ENCODE data around the gene PPP4R2. TPM values are rescaled to one million over a fixed set of nuclear protein-coding genes. Genes with fewer than 3 reads are reported as not detected.
A peak's percentile ranks its signal among the peaks of the same experiment; 100 is the strongest.

The PPP4R2 gene
- total and polyA plus RNA-seq, 12 donors = 9.8 to 75.4 (median 47.9) TPM

GRCh38 chr3:72970942-72971341, 25.7 kb upstream of the PPP4R2 start:
- WGBS, 2 donors = 75 to 84% methylated on average over 2 of the region's 2 CpGs

DNA sequence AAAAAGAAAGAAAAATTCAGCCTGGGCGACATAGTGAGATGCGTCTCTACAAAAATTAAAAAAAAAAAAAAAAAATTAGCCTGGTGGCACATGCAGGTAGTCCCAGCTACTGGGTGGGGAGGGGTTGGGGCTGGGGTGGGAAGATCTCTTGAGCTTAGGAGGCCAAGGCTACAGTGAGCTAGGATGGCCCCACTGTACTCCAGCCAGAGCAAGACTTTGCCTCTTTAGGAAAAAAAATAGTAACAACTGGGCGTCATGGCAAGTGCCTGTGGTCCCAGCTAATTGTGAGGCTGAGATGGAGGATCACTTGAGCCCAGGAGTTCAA, 23.9 kb upstream of the PPP4R2 start:
- H3K9me3 ChIP-seq = no peaks in the 10 kb centered on the region
- no peak overlapping the region for H3K4me3 ChIP-seq
- DNase-seq = no peak
- ATAC-seq = no peak
- H3K36me3 ChIP-seq = peaks cover 0 to 10% (median 0%) of the 10 kb centered on the region in 9 donors
- intact Hi-C loops (cut with DNase I) = no loop called here
- H3K4me1 ChIP-seq = peaks cover 0 to 22% (median 4%) of the 10 kb centered on the region in 9 donors
- no peak overlapping the region for H3K27ac ChIP-seq
- 89 to 93% methylated on average over 3 of the region's 3 CpGs for WGBS, 2 donors
- TF ChIP-seq, protein P1, sequence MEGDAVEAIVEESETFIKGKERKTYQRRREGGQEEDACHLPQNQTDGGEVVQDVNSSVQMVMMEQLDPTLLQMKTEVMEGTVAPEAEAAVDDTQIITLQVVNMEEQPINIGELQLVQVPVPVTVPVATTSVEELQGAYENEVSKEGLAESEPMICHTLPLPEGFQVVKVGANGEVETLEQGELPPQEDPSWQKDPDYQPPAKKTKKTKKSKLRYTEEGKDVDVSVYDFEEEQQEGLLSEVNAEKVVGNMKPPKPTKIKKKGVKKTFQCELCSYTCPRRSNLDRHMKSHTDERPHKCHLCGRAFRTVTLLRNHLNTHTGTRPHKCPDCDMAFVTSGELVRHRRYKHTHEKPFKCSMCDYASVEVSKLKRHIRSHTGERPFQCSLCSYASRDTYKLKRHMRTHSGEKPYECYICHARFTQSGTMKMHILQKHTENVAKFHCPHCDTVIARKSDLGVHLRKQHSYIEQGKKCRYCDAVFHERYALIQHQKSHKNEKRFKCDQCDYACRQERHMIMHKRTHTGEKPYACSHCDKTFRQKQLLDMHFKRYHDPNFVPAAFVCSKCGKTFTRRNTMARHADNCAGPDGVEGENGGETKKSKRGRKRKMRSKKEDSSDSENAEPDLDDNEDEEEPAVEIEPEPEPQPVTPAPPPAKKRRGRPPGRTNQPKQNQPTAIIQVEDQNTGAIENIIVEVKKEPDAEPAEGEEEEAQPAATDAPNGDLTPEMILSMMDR (IDR thresholded peaks at IDR 0.05) = no peak
- H3K27me3 ChIP-seq = no peaks in the 10 kb centered on the region

More at GRCh38 chr3:72970942-72971341, 25.7 kb upstream of the PPP4R2 start:
- DNase-seq (no peak), ATAC-seq (no peak)
- Histone ChIP-seq H3K36me3 (peaks cover 0 to 14% (median 5%) of the 10 kb centered on the region in 9 donors), H3K4me3 (no peak overlapping the region), H3K9me3 (no peaks in the 10 kb centered on the region), H3K27me3 (no peaks in the 10 kb centered on the region), H3K27ac (no peak overlapping the region), H3K4me1 (peaks cover 0 to 9% (median 4%) of the 10 kb centered on the region in 9 donors)
- TF ChIP-seq, protein P1 (IDR thresholded peaks at IDR 0.05) = no peak
- intact Hi-C loops (cut with DNase I) = no loop called here

DNA sequence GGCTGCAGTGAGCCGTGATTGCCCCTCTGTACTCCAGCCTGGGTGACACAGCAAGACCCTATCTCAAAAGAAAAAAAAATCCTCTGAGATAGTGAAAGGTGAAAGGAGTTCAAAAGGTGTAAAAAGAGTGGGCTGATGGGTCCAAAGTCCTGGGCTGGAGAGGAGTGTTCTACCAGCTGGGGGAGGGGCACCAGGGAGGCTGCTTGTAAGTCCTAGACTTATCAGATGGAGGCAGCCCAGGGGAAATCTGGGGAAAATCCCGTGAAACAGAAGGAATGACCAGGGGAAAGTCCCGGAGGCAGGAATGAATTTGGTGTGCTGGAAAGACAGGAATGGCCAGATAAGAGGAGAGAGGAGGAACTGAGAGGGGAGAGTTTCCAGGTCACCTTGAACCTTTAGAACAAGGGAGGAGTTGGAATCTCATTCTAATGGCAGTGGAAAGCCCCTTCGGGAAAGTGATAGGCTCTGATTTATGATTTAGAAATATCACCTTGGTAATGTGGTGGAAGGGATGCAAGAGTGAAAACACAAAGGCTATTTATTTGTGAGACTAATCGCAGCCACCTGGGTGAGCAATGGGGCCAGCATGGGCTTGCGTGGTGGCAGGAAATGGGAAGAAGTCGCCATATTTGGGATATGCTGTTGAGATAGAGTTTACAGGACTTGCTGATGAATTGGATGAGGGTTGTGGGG, 23.4 kb upstream of the PPP4R2 start:
- peaks cover 0 to 23% (median 4%) of the 10 kb centered on the region in 9 donors for H3K4me1 ChIP-seq
- peaks cover 0 to 6% (median 0%) of the 10 kb centered on the region in 9 donors for H3K36me3 ChIP-seq
- TF ChIP-seq, protein P1 (IDR thresholded peaks at IDR 0.05) = no peak
- no peaks in the 10 kb centered on the region for H3K9me3 ChIP-seq
- no peak overlapping the region for H3K27ac ChIP-seq
- ATAC-seq (peak in 1 of 8 donors; percentile 22), DNase-seq (no peak)
- intact Hi-C loops (cut with DNase I) = no loop called here
- no peaks in the 10 kb centered on the region for H3K27me3 ChIP-seq
- 39 to 48% methylated on average over 7 of the region's 7 CpGs for WGBS, 2 donors
- no peak overlapping the region for H3K4me3 ChIP-seq

DNA sequence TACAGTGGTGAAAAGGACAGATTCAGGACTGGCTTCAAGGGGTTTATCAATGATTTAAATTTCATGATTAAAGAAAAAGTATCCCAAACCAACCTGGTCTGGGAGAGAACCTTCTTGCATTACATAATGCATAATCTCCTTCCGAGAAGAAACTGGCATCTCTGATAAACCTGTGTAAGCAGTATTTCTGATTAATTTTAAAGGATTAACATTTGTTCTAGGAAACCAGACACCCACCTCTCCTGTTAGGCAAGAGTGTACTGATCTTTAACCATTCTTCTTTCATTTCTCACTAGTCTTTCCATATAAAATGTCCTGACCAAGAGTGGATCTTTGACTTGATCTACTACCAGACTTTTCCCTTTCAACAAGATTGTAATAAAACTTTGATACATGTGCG, 22.8 kb upstream of the PPP4R2 start:
- TF ChIP-seq, protein P1 (IDR thresholded peaks at IDR 0.05) = no peak
- Histone ChIP-seq H3K4me3 (no peak overlapping the region), H3K27ac (no peak overlapping the region), H3K36me3 (peaks cover 0 to 6% (median 0%) of the 10 kb centered on the region in 9 donors), H3K4me1 (peaks cover 0 to 23% (median 4%) of the 10 kb centered on the region in 9 donors), H3K9me3 (no peaks in the 10 kb centered on the region), H3K27me3 (no peaks in the 10 kb centered on the region)
- ATAC-seq (no peak), DNase-seq (no peak)
- intact Hi-C loops (cut with DNase I) = no loop called here
- 89 to 96% methylated on average over 2 of the region's 2 CpGs for WGBS, 2 donors
